ENCODE results near the gene RPS6KB1.

Gene RPS6KB1

GRCh38 chr17:59874376-59874775, 18.5 kb upstream of the RPS6KB1 start:
- H3K4me3 ChIP-seq (replicated peaks; ENCODE audit: low read depth, low read length), result no peak overlapping the region
- no peak for TF ChIP-seq CTCF (IDR thresholded peaks at IDR 0.05; ENCODE audit: low read depth, low read length, missing control alignments)
- no peak for DNase-seq (ENCODE audit: extremely low read depth, low read depth)

- H3K4me3 ChIP-seq (replicated peaks; ENCODE audit: low read depth, low read length), result no peak overlapping the region
- TF ChIP-seq CTCF (IDR thresholded peaks at IDR 0.05; ENCODE audit: low read depth, low read length, missing control alignments), result no peak
- no peak for DNase-seq (ENCODE audit: extremely low read depth, low read depth)
Measured at GRCh38 chr17:59876107-59876506, 16.8 kb upstream of the RPS6KB1 start.

- no peak for TF ChIP-seq CTCF (IDR thresholded peaks at IDR 0.05; ENCODE audit: low read depth, low read length, missing control alignments)
- no peak for DNase-seq (ENCODE audit: extremely low read depth, low read depth)
- H3K4me3 ChIP-seq (replicated peaks; ENCODE audit: low read depth, low read length), result no peak overlapping the region
Measured at GRCh38 chr17:59877965-59878364, 15.0 kb upstream of the RPS6KB1 start.

- DNase-seq (ENCODE audit: extremely low read depth, low read depth), result no peak
- TF ChIP-seq CTCF (IDR thresholded peaks at IDR 0.05; ENCODE audit: low read depth, low read length, missing control alignments), result no peak
- H3K4me3 ChIP-seq (replicated peaks; ENCODE audit: low read depth, low read length), result no peak overlapping the region
Measured at GRCh38 chr17:59878624-59879023, 14.3 kb upstream of the RPS6KB1 start.

- no peak for DNase-seq (ENCODE audit: extremely low read depth, low read depth)
- H3K4me3 ChIP-seq (replicated peaks; ENCODE audit: low read depth, low read length), result no peak overlapping the region
- TF ChIP-seq CTCF (IDR thresholded peaks at IDR 0.05; ENCODE audit: low read depth, low read length, missing control alignments), result no peak
Measured at GRCh38 chr17:59884861-59885260, 8.1 kb upstream of the RPS6KB1 start.

- TF ChIP-seq CTCF (IDR thresholded peaks at IDR 0.05; ENCODE audit: low read depth, low read length, missing control alignments), result no peak
- no peak overlapping the region for H3K4me3 ChIP-seq (replicated peaks; ENCODE audit: low read depth, low read length)
- DNase-seq (ENCODE audit: extremely low read depth, low read depth), result no peak
Measured at GRCh38 chr17:59888145-59888750, 4.7 kb upstream of the RPS6KB1 start.

GRCh38 chr17:59890720-59891119, 2.2 kb upstream of the RPS6KB1 start:
- TF ChIP-seq CTCF (IDR thresholded peaks at IDR 0.05; ENCODE audit: low read depth, low read length, missing control alignments), result no peak
- H3K4me3 ChIP-seq (replicated peaks; ENCODE audit: low read depth, low read length), result no peak overlapping the region
- DNase-seq (ENCODE audit: extremely low read depth, low read depth), result no peak
